Stimulated activated CD4-positive, alpha-beta T cell treated with anti-CD3 and anti-CD28 coated beads, Interleukin-4, amount 100 ng/mL, for 48 hours (primary cell): ENCODE data around the gene SULT2A1.
"Not testable (repeated sequence)": the region's sequence is repeated elsewhere in the genome, so short reads cannot be mapped to it uniquely, and the experiment has no call there.

ENCODE experiments used
- DNase-seq, 2 donors: peaks; one replicate each; pipeline ENCODE4 v3.0.0-alpha.2; 2020; ENCODE audit warnings: low read depth in 2 of 2

Gene SULT2A1, protein sequence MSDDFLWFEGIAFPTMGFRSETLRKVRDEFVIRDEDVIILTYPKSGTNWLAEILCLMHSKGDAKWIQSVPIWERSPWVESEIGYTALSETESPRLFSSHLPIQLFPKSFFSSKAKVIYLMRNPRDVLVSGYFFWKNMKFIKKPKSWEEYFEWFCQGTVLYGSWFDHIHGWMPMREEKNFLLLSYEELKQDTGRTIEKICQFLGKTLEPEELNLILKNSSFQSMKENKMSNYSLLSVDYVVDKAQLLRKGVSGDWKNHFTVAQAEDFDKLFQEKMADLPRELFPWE

DNA sequence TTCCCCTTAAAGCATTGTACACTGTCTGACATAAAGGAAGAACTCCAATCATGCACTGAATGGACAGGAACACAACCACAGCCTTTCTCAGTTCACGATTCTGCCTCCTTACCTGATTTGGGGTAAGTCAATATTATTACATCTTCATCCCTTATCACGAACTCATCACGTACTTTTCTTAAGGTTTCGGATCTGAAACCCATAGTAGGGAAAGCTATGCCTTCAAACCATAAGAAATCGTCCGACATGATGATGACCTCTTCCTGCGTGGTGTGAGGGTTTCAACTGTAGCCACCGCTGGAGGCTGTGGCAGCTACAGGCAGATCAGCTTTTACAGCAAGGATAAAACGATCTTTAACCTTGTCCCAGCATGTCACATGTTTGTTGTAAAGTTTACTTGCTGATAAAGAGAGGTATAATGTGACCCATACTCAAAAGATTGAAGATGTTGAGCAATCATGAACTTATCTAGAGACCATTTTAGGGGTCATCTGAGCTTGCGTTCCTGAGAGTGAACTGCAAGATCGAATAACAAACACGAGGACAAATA is at the start of gene SULT2A1:
SULT2A1 (minus strand) TSS at position 306 of the 550 bp plus-strand sequence; CDS start at position 248, 58 bp downstream.
- no peak for DNase-seq

DNA sequence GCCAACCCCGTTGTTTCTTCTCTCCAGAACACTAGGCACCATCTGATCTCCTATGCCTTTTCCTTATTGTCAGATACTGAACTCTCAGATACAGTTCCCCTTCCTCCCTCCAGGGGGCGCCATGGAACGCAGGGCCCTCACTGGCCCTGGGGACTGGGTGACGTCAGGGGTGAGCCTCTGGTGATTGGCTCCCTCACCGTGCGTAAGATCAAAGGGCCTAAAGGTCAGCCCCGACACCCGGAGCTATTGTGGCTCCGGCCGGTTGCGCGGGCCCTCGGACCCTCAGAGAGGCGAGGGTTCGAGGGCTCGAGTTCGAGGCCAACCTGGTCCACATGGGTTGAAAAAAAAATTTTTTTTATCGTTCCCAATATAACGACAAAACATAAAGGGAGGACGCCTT is 42.5 kb upstream of the SULT2A1 start:
- DNase-seq: not testable (repeated sequence)

DNA sequence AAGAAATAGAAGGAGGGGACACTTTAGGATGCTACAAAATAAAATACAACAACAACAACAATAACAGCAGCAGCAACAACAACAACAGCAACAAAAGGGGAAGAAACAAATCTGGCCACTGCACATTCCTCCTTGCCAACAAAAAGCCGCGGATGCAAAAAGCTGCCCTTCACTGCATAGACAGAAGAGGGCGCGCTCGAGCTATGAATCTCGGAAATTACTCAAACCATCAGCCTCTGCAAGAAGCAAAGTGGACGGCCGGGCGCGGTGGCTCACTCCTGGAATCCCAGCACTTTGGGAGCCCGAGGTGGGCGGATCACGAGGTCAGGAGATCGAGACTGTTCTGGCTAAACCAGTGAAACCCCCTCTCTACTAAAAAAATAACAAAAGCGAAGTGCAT is 34.0 kb upstream of the SULT2A1 start:
- DNase-seq: not testable (repeated sequence)

DNA sequence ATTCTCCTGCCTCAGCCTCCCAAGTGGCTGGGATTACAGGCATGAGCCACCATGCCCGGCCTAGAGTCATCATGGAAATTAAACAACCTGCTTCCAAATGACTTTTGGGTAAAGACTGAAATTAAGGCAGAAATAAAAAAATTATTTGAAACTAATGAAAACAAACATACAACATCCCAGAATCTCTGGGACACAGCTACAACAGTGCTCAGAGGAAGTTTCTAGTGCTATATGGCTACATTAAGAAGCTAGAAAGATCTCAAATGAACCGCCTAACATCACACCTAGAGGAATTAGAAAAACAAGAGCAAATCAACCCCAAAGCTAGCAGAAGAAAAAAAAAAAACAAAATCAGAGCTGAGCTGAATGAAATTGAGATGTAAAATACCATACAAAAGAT is 24.1 kb upstream of the SULT2A1 start:
- not testable (repeated sequence) for DNase-seq

DNA sequence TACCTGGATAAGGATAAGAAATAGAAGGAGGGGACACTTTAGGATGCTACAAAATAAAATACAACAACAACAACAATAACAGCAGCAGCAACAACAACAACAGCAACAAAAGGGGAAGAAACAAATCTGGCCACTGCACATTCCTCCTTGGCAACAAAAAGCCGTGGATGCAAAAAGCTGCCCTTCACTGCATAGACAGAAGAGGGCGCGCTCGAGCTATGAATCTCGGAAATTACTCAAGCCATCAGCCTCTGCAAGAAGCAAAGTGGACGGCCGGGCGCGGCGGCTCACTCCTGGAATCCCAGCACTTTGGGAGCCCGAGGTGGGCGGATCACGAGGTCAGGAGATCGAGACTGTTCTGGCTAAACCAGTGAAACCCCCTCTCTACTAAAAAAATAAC is 23.2 kb upstream of the SULT2A1 start:
- DNase-seq: peak; percentile 49 to 52

DNA sequence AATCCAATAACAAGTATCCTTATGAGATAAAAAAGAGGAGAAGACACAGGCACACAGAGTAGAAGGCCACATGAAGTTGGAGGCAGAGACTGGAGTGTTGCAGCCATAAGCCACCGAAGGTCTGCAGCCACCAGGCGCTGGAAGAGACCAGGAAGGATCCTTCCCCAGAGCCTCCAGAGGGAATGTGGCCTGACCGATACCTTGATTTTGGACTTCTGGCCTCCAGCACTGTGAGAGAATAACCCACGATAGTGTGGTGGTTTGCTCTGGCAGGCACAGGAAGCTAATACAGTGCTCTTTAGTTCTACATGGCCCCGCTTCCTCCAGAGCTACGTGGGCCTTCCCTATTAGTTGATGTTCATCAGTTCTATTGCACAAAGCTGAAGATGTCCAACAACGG is 15.3 kb upstream of the SULT2A1 start:
- DNase-seq: no peak

DNA sequence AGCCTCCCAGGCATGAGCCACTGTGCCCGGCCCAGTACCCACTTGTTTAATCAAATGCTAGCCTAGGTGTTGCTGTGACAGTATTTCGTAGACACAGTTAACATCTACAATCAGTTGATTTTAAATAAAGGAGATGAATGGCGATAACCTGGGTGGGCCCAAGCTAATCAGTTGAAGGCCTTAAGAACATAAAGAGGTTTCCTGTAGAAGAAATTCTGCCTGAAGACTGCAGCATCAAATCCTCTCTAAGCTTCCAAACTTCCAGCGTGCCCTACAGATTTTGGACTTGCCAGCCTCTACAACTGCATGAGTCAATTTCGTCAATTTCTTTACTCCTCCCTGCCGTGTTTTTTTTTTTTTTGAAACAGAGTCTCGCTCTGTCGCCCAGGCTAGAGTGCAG is 13.2 kb upstream of the SULT2A1 start:
- no peak for DNase-seq

DNA sequence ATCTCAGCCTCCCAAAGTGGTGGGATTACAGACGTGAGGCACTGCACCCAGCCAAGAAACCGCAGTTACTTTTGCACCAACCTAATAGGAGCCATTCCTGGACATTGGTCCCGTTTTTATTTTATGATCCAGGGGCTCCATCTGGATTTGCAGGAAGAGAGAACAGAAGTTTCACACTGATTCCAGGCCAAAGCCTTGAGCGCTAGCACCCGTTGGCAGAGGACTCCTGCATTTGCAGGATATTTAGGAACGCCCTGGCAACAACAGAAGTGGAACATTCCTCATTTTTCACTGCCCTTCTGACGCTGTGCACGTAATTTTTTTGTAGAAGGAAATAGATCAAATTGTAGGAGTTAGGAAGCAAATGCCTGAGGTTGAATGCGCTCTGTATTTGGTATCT is 11.7 kb upstream of the SULT2A1 start:
- no peak for DNase-seq

DNA sequence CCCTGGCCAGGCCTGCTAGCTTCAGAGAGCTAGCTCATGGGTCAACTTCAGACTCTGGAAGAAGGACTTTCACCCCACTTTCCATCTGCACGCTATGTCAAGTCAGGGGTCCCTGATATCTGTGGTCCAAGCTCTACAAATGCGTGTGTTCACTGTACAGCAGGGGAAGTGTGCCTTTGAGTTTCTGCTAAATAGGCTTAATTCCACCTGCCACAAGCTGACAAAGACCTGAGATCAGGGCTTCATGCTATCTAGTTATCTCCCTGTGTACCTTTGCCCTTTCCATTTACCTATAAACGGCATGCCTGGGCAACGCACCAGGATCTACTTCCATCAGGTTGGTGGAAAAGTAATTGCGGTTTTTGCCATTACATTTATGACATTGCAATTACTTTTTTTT is 10.7 kb upstream of the SULT2A1 start:
- DNase-seq: no peak

DNA sequence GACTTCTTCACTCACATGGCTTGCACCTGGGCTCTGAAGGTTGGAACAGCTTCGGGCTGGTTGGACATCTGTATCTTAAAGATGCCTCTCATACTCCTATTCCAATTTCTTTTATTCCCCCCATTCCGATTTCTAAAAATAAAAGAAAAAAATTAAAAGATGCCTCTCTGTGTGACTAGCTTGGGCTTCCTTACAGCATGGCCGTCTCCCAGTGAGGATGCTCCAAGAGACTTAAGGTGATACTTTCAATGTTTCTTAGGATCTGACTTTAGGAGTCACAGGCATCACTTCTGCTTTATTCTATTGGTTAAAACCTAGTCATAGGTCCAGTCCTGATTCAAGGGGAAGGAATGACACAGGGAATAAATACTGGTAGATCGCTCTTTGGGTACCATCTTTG is 9.9 kb upstream of the SULT2A1 start:
- DNase-seq: no peak

DNA sequence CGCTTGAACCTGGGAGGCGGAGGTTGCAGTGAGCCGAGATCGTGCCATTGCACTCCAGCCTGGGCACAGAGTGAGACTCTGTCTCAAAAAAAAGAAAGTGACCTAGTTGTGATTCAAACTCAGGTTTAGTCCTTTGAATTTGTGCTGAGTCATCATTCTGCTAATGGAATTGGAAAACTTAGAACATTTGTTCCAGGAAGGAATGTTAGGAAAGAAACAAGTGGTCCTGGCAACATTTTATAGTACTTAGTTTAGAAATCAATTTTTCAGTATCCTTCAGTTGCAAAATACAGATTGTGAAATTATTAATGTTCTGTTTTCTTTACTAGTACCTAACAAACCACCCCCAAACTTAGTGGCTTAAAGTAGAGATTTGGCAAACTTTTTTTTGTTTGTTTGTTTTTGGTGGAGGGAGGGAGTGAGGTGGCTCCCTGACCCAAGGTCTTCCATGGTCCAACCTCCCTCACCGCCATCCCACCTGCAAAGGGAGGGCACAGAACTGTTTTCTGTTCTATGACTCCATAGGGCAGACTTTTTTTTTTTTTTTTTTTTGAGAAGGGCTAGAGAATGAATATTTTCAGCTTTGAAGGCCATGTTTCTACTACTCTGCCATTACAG is 9.2 kb upstream of the SULT2A1 start:
- no peak for DNase-seq

DNA sequence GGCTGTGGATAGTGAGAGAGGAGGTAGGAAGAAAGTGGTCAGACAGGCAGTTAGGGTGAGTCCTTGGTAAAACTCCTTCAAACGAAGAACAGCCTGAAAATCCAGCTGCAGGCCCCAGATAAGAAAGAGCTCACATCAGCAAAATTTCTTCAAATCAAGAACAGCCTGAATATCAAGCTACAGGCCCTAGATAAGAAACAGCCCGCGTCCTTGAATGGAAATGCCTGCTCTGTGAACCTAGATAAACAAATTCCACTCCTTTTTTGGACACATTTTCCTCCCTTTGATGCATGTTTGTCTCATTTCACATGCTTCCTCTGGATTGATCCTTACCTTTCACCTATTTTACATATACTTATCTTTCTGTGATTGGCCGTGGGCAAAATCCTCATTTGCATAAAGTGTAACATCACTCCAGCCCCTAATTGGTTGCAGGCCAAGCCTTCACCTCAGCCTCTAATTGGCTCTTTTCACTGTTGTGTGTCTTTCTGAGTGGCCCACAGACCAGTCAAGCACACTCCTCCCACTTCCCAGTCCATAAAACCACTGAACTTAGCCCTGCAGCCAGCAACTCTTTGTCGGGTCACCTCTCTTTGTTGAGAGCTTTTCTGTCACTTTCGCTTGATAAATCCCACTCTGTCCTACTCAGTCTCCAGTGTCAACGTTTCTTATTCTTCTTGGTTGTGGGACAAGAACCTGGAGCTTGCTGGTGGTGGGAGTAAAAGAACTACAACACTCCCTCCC is 6.0 kb upstream of the SULT2A1 start:
- no peak for DNase-seq

DNA sequence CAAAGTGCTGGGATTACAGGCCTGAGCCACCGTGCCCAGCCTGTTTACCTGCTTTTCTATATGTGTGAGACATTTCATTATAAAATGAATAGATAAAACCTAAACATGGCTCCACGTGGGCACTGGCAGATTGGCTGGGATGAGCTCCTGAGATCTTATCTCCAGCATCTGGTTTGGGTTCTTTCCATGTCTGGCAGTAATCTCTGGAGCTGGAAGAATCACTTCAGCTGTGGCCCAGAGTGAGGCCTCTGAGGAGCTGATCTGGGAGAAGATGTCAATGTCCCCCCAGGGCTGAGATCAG is 5.5 kb upstream of the SULT2A1 start:
- DNase-seq: no peak

DNA sequence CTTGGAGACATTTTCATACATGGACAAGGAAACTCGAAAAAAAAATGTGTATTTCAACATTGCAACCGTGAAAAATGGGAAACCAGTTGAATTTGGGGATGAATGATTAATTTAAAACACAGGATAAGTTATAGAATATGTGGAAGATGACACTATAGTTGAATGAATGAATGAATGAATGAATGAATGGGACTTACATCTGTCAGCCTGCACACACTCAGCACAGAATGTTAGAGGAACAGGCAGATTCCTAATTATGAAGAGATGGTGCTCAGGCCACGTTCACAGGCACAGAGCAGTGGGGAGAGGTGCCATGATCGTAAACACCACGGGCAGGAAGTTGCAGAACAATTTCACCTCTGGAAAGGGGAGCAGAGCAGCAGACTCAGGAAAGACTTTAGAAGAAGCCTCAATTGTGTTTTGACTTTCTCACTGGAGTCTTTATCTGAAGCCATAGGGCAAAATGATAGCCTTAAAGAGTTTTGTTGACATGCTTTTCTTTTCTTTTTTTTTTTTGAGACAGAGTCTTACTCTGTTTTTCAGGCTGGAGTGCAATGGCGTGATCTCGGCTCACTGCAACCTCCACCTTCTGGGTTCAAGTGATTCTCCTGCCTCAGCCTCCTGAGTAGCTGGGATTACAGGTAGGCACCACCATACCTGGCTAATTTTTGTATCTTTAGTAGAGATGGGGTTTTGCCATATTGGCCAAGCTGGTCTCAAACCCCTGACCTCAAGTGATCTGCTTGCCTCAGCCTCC is 4.9 kb upstream of the SULT2A1 start:
- DNase-seq: no peak

DNA sequence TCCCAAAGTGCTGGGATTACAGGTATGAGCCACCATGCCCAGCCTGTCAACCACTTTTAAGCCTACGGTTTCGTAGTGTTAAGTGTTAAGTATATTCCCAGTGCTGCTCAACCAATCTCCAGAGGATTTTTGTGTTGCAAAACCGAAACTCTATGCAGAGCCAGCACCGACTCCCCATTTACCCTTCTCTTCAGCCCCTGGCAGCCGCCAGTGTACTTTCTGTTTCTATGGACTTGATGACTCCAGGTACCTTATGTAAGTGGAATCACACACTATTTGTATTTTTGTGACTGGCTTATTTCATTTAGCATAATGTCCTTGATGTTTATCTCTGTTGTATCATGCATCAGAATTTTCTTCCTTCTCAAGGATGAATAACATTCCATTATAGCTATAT is 1.1 kb downstream of the SULT2A1 start:
- DNase-seq: no peak

DNA sequence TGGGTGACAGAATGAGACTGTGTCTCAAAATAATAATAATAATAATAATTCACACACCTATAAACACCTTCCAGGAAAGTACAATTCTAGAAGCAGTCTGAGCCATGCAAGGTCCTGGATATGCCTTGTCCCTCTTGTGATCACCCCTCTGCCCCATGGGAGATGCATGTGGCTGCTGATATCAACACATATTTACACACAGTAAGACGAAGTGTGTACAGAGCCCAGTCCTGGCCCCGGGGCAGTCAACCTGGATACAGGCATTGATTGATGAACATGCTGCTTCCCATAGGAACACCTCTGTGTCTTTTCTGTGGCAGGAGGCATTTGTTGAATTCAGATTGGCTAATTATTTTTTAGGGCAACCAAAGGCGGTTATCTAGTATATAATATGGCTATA is 3.2 kb downstream of the SULT2A1 start:
- no peak for DNase-seq

DNA sequence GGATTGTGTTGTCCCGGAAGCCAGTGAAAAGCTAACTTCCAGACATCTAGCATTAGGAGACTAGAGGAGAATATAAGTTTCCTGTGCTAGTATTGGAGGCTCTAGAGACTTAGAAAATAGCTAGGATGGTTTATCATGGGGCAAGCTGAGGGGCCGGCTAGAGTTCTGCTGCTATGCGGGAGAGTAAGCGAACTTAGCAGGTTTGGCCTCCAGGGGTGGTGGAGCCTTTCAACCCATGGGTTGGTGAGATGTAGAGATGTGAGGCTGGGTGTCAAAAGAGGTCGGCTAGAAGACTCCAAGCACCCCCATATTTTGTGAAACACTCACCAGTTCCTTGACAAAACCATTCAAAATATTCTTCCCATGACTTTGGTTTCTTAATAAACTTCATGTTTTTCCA is 4.4 kb downstream of the SULT2A1 start:
- no peak for DNase-seq

DNA sequence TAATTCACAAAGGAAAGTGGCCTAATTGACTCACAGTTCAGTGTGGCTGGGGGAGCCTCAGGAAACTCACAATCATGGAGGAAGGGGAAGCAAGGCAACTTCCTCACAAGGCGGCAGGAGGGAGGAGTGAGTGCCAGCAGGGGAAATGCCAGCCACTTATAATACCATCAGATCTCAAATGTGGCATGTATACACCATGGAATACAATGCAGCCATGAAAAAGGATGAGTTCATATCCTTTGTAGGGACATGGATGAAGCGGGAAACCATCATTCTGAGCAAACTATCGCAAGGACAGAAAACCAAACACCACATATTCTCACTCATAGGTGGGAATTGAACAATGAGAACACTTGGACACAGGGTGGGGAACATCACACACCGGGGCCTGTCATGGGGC is 6.7 kb downstream of the SULT2A1 start:
- not testable (repeated sequence) for DNase-seq

DNA sequence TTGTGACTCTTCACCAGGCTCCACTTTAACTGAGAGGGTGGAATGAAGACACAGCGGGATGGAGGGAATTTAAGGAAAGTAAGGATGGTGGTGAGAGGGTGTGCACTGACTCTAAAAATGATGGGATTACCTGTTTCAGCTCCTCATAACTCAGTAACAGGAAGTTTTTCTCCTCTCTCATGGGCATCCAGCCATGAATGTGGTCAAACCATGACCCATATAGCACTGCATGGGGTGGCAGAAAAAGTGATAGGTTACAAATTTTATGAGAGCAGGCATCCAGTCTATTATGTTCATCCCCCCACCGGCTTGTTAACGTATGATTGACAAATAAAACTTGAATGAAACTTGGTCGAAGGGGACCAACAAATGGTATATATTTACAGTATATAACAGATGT is 7.2 kb downstream of the SULT2A1 start:
- DNase-seq: no peak

DNA sequence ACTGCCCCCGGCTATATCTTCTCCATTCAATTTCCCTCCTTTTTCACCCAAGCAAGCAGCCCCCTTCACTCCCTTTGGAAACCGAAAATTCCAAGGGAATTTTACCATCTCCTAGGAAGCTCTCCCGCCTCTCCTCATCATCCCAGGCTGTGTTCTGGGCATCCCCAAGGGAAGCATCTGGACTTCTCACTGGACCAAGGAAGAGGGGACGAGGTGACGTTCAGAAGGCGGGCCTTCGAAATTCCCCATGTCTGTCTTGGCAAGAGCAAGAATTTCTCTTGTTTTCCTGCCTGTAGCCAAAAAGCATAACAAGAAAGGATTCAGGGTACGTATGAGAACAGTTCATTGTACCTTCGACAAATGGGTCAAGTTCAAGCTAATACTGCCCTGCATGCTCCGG is 20.9 kb downstream of the SULT2A1 start:
- no peak for DNase-seq

DNA sequence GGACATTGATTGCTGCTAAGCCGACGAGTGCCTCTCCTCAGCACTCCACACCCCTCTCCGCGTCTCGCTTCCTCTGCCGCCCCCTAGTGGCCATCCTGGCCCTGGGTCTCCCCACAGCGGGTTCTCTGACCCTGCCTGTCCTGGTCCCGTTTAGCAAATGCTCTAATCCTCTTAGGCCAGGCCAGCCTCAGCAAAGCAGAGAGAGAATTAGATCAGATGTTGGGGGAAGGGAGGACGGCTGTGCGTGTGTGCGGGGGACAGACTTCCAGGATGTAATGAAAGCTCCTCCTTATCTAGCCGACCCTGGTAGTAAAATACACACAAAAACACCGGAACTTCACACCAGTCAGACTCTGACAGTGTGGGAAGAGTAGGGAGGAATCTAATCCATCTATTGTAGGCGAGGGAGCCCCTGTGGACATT is 22.6 kb downstream of the SULT2A1 start:
- peak; percentile 84 to 96 for DNase-seq

DNA sequence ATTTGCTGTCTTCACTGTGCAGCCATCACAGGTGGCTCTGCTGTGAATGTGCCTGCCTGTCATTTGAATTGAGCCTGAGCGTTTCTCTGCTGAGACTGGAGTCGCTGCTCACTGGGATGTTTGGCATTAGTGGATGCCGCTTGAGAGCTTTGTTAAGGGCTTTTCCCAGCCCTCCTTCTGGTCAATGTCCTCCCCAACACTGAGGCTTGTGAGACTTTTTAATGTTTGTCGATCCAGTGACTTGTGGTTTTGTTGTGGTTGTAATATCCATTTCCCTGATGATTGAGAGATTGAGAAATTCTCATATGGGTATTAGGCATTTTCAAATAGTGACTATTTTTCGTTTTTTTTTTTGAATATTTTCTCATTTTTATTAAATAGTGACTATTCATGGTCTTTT is 24.5 kb downstream of the SULT2A1 start:
- no peak for DNase-seq
